ENCODE measurements around the gene NELL2.

The NELL2 gene

DNA sequence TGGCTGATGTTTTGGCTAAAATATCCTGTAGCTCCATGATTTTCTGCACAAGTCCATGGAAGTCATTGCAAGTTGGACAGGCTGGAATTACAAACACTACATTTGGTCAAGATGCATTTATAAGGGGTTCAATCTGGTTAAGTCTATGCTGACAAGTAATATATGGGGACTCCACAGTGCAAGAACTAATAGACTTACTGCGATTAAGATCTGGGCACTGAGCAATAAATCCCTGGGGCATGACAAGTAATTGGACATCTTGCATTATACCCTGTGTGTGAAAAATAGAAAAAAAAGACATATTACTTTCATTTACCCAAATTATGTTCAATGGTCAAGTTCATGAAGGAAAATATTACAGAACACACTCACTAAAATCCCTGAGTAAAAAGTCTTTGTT, 99.1 kb downstream of the NELL2 start:
- ATAC-seq = no peak
- TF ChIP-seq ISL1 (CRISPR knock-in tag; IDR thresholded peaks at IDR 0.05) = no peak
- TF ChIP-seq OSR1 (CRISPR knock-in tag; IDR thresholded peaks at IDR 0.05) = no peak
- TF ChIP-seq ZFP3 (CRISPR knock-in tag; IDR thresholded peaks at IDR 0.05) = no peak
- TF ChIP-seq BACH2 (CRISPR knock-in tag; IDR thresholded peaks at IDR 0.05; ENCODE audit: borderline replicate concordance) = no peak
- no peak for TF ChIP-seq ZFP30 (CRISPR knock-in tag; IDR thresholded peaks at IDR 0.05)

DNA sequence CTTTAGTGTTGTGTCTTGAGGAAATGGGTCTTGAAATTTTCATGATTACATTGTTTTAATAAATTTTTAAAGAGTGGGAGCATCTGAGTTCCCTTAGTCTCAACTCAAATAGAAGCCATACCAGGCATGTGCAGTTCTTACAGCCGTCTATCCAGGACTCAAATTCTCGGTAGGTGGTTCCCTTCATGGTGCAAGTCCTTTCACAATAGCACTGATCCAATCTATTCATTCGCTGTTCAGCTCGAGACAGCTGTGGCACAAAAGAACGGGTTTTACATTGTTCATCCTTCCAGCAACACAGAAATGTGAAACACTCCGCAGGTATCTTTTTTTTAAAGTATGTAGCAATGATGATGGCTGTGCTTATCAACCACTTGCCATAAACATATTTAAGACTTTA, 100.2 kb downstream of the NELL2 start:
- ATAC-seq = no peak
- TF ChIP-seq, protein P1, sequence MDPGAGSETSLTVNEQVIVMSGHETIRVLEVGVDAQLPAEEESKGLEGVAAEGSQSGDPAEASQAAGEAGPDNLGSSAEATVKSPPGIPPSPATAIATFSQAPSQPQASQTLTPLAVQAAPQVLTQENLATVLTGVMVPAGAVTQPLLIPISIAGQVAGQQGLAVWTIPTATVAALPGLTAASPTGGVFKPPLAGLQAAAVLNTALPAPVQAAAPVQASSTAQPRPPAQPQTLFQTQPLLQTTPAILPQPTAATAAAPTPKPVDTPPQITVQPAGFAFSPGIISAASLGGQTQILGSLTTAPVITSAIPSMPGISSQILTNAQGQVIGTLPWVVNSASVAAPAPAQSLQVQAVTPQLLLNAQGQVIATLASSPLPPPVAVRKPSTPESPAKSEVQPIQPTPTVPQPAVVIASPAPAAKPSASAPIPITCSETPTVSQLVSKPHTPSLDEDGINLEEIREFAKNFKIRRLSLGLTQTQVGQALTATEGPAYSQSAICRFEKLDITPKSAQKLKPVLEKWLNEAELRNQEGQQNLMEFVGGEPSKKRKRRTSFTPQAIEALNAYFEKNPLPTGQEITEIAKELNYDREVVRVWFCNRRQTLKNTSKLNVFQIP (CRISPR knock-in tag; IDR thresholded peaks at IDR 0.05; ENCODE audit: borderline replicate concordance, low read depth) = no peak
- no peak for TF ChIP-seq ZFP3 (CRISPR knock-in tag; IDR thresholded peaks at IDR 0.05)
- no peak for TF ChIP-seq RARB (CRISPR knock-in tag; IDR thresholded peaks at IDR 0.05)
- no peak for TF ChIP-seq SNAI2 (CRISPR knock-in tag; IDR thresholded peaks at IDR 0.05)
- no peak for TF ChIP-seq ZNF8 (CRISPR knock-in tag; IDR thresholded peaks at IDR 0.05)
- no peak for TF ChIP-seq ISL1 (CRISPR knock-in tag; IDR thresholded peaks at IDR 0.05)

DNA sequence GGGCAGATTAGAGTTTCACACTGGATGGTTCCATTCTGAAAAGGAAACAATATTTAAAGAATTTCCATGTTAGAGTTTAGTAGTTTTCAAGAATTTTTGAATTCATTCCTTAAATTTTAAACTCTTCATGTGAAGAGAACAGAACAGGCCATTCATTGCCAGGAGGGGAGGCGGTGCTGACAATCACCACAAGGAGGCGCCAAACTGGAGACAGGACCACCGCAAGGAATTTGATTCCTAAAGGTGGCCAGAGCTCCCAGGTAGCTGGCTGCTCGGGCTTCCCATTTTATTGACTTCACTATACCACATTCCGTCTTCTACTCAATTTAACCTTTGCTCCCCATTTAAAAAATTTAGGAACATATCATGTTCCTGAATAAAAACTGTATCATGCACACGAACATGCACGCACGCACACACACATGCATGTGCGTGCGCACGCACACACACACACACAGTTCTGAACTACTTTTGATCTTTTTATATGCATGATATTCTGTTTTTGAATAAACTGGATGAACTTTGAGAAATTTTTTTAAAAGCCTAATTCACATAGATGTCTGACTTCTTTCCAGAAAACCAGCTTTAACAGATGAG, 101.2 kb downstream of the NELL2 start:
- TF ChIP-seq, protein P2, sequence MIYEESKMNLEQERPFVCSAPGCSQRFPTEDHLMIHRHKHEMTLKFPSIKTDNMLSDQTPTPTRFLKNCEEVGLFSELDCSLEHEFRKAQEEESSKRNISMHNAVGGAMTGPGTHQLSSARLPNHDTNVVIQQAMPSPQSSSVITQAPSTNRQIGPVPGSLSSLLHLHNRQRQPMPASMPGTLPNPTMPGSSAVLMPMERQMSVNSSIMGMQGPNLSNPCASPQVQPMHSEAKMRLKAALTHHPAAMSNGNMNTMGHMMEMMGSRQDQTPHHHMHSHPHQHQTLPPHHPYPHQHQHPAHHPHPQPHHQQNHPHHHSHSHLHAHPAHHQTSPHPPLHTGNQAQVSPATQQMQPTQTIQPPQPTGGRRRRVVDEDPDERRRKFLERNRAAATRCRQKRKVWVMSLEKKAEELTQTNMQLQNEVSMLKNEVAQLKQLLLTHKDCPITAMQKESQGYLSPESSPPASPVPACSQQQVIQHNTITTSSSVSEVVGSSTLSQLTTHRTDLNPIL (CRISPR knock-in tag; IDR thresholded peaks at IDR 0.05; ENCODE audit: low read depth) = no peak
- no peak for TF ChIP-seq PPARA (CRISPR knock-in tag; IDR thresholded peaks at IDR 0.05; ENCODE audit: borderline replicate concordance)
- TF ChIP-seq RARB (CRISPR knock-in tag; IDR thresholded peaks at IDR 0.05) = no peak
- TF ChIP-seq, protein P3, sequence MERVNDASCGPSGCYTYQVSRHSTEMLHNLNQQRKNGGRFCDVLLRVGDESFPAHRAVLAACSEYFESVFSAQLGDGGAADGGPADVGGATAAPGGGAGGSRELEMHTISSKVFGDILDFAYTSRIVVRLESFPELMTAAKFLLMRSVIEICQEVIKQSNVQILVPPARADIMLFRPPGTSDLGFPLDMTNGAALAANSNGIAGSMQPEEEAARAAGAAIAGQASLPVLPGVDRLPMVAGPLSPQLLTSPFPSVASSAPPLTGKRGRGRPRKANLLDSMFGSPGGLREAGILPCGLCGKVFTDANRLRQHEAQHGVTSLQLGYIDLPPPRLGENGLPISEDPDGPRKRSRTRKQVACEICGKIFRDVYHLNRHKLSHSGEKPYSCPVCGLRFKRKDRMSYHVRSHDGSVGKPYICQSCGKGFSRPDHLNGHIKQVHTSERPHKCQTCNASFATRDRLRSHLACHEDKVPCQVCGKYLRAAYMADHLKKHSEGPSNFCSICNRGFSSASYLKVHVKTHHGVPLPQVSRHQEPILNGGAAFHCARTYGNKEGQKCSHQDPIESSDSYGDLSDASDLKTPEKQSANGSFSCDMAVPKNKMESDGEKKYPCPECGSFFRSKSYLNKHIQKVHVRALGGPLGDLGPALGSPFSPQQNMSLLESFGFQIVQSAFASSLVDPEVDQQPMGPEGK (CRISPR knock-in tag; IDR thresholded peaks at IDR 0.05; ENCODE audit: borderline replicate concordance) = no peak
- TF ChIP-seq, protein P4, sequence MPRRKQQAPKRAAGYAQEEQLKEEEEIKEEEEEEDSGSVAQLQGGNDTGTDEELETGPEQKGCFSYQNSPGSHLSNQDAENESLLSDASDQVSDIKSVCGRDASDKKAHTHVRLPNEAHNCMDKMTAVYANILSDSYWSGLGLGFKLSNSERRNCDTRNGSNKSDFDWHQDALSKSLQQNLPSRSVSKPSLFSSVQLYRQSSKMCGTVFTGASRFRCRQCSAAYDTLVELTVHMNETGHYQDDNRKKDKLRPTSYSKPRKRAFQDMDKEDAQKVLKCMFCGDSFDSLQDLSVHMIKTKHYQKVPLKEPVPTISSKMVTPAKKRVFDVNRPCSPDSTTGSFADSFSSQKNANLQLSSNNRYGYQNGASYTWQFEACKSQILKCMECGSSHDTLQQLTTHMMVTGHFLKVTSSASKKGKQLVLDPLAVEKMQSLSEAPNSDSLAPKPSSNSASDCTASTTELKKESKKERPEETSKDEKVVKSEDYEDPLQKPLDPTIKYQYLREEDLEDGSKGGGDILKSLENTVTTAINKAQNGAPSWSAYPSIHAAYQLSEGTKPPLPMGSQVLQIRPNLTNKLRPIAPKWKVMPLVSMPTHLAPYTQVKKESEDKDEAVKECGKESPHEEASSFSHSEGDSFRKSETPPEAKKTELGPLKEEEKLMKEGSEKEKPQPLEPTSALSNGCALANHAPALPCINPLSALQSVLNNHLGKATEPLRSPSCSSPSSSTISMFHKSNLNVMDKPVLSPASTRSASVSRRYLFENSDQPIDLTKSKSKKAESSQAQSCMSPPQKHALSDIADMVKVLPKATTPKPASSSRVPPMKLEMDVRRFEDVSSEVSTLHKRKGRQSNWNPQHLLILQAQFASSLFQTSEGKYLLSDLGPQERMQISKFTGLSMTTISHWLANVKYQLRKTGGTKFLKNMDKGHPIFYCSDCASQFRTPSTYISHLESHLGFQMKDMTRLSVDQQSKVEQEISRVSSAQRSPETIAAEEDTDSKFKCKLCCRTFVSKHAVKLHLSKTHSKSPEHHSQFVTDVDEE (CRISPR knock-in tag; IDR thresholded peaks at IDR 0.05) = no peak
- no peak for TF ChIP-seq TCF4 (CRISPR knock-in tag; IDR thresholded peaks at IDR 0.05; ENCODE audit: borderline replicate concordance)
- no peak for TF ChIP-seq ZC3H10 (CRISPR knock-in tag; IDR thresholded peaks at IDR 0.05)
- no peak for TF ChIP-seq SNAI2 (CRISPR knock-in tag; IDR thresholded peaks at IDR 0.05)
- TF ChIP-seq TOX (CRISPR knock-in tag; IDR thresholded peaks at IDR 0.05; ENCODE audit: borderline replicate concordance) = no peak
- no peak for TF ChIP-seq ARNTL (CRISPR knock-in tag; IDR thresholded peaks at IDR 0.05; ENCODE audit: borderline replicate concordance, low read depth)
- no peak for TF ChIP-seq GLIS3 (CRISPR knock-in tag; IDR thresholded peaks at IDR 0.05)
- TF ChIP-seq ISL1 (CRISPR knock-in tag; IDR thresholded peaks at IDR 0.05) = no peak
- TF ChIP-seq, protein P5, sequence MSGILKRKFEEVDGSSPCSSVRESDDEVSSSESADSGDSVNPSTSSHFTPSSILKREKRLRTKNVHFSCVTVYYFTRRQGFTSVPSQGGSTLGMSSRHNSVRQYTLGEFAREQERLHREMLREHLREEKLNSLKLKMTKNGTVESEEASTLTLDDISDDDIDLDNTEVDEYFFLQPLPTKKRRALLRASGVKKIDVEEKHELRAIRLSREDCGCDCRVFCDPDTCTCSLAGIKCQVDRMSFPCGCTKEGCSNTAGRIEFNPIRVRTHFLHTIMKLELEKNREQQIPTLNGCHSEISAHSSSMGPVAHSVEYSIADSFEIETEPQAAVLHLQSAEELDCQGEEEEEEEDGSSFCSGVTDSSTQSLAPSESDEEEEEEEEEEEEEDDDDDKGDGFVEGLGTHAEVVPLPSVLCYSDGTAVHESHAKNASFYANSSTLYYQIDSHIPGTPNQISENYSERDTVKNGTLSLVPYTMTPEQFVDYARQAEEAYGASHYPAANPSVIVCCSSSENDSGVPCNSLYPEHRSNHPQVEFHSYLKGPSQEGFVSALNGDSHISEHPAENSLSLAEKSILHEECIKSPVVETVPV (CRISPR knock-in tag; IDR thresholded peaks at IDR 0.05) = no peak
- no peak for TF ChIP-seq ZNF8 (CRISPR knock-in tag; IDR thresholded peaks at IDR 0.05)
- TF ChIP-seq ZFP30 (CRISPR knock-in tag; IDR thresholded peaks at IDR 0.05) = no peak
- TF ChIP-seq CSDC2 (CRISPR knock-in tag; IDR thresholded peaks at IDR 0.05) = no peak
- TF ChIP-seq, protein P1 (CRISPR knock-in tag; IDR thresholded peaks at IDR 0.05; ENCODE audit: borderline replicate concordance, low read depth) = no peak
- TF ChIP-seq BACH2 (CRISPR knock-in tag; IDR thresholded peaks at IDR 0.05; ENCODE audit: borderline replicate concordance) = no peak
- peak; percentile 66; the same call in 2 of the 3 replicates for ATAC-seq

Data from SK-N-SH treated with all-trans-retinoic acid at 6 μM for 48 hours (cell line).